Activated CD4-positive, alpha-beta T cell treated with anti-CD3 and anti-CD28 coated beads, Interleukin-2, amount 50 U/mL, for 48 hours (primary cell): ENCODE results near the gene SEMA4D.

Experiments used
- DNase-seq, 2 experiments: peaks; one replicate each; pipeline ENCODE4 v3.0.0-alpha.2; 2020

Gene SEMA4D

GRCh38 chr9:89527084-89527483, 29.2 kb upstream of the SEMA4D start:
- no peak for DNase-seq

DNA sequence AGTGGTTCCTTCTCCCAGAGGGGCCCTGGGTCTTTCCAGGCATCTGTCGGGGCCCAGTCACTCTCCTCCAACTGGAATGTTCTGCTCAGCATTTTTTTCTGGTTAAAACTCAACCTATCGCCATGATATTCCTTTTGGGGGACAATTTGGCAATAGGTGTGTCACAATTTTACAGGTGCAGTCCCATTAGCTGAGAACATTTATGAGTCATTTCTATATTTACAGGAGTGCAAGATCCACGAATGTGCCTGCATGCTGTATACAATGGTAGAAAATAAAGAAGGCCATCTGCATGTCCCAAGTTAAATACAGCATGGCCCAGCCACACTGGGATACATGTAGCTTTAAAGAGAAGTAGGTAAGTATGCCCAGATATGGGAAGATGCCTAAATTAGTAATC, 28.8 kb upstream of the SEMA4D start:
- no peak for DNase-seq

DNA sequence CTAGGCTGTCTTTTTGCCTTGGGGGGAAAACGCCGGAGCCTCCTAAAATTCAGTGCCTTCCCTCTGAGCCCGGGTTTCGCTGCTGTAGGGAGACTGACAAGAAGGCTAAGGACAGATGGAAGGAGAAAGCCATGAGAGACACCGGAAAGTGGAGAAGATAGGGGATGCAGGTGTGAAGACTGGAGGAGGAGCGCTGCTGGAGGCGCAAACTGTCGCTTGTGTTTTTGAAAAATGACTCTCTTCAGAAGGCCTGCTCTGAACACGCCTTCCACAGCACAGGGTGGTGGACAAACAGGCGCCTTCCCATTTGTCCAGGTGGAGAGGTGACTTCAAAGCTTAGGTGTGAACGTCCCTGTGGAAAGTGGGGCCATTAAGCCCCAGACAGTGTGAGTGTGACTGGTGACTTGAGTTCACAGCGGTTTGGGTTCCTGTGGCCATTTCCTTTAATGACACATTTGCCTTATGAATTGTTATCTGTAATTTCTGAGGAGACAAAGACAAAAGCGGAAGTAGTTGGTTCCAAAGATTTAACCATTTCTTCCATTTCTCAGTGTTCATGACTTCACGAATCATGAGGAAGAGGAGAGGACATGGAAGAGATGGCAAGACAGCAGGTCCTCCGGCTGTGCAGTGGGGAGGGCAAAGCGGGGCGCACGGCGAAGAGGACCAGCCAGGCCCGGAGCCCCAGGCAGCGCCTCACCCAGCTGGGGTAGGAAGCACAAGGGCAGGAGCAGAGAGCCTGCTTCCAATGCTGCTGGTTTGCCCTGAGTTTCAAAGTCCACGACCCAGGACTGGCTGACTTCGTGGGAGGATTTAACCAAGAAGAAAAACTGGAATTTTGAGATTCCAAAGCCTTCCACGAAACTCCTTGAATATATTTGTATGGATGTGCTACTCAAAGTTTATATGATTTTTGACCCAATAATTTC, 27.8 kb upstream of the SEMA4D start:
- no peak for DNase-seq

DNA sequence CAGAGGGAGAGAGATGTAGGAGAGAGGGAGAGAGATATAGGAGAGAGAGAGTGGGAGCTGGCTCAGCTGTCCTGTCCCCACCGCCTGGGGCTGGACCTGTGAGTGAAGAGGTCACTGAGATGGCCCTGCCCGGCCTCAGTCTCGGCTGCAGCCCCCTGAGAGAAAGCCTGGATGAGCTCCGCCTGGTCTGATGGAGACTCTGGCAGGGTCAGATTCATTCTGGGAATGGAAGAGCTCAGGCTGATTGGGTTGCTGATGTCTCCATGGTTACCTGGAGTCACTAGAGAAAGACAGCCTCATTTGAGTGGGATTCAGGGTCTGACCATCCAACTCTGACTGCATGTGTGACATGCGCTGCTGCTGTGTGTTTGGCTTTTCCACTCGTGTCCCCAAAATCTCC, 27.1 kb upstream of the SEMA4D start:
- DNase-seq = no peak

- DNase-seq = peak; percentile 35 to 52
Measured at GRCh38 chr9:89523948-89524347, 26.0 kb upstream of the SEMA4D start.

DNA sequence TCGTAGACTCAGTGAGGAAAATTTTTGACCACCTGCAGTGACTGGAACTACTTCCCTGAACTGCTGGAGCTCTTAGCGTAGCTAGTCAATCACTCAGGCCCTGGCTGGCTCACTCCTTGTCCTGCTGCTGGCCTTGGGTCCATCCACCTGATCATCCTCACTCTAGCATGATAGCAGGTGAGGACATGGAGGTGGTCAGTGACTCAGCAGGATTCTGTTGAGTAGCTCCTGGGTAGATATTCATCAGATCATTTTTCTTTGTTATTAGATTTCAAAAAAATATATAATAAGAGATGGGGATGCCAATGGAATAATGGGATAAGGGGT, 25.0 kb upstream of the SEMA4D start:
- no peak for DNase-seq

GRCh38 chr9:89522261-89522958, 24.5 kb upstream of the SEMA4D start:
- peak; percentile 65 to 74 for DNase-seq

- DNase-seq = no peak
Measured at GRCh38 chr9:89519366-89519805, 21.5 kb upstream of the SEMA4D start.

DNA sequence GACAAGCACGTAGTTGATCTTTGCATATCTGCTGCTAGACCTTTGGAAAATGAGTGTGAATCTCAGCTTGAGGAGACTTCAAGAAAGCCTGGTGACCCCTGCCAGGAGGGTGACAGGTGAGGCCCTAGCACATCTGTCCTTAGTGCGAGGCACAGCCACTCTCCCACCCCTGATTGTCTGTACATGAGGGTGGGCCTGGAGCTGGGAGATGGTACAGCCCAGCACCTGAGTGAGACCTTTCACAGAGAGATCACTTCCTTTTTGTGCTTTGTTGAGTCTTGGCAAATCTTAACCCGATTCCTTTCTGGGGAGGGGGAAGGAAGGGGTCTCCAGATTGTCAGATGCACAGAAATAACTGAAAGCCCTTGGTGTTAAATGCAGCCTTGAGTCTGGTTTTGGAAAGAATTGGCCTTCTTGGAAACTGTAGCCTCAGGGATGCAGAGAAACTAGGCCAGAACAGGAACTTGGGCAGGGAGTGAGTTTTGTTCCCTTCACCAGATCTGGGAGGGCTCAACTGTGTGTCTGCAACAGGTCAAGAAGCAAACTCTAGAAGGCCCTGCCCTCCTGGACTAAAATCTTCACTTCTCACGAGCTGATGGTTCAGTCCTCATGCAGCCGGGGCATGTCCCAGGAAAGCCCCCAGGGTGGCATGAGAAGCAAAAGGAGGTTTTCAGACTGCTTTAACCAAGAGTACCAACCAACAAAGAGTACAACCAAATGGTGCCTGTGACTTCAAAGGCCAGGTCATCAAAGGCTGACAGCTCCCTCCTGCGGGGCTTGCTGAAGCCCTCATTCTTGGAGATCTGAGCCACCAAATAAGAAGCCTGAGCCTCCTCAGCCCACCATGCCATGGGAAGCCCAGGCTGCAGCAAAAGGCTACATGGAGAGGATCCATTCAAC, 20.8 kb upstream of the SEMA4D start:
- no peak for DNase-seq

DNA sequence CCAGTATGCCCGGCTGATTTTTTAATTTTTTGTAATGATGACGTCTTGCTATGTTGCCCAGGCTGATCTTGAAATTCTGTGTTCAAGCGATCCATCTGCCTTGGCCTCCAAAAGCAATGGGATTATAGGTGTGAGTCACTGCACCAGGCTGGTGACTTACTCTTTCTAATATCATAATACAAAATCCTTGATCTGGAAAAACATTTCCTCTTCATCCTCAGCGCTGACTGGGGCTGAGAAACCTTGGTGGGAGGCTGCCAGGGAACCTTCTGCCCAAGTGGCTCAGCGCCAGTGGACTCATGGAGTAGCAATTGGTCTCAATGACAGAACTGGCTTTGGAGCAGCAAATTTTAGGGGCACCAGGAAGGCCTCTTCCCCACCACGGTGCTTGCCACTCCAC, 17.5 kb upstream of the SEMA4D start:
- no peak for DNase-seq

GRCh38 chr9:89514956-89515355, 17.0 kb upstream of the SEMA4D start:
- DNase-seq = no peak

GRCh38 chr9:89514337-89514736, 16.4 kb upstream of the SEMA4D start:
- DNase-seq = no peak

DNA sequence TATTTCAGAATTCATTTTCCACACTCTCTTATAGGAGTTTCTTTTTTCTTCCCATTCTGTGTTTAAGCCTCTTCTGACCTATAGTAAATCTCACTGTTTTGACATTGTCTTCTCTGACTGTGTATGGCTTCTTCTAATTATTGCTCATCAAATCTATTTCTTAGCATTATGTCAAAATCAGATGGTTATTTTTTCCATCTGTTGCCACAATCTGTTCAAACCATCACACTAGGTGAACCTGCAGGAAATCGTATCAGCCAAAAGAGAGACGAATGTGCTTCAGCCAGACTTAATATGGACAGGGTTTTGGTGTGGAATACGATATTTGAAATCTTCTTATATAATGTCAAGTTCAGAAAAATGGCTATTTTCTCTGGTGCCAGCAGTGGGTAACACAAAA, 15.9 kb upstream of the SEMA4D start:
- no peak for DNase-seq

DNA sequence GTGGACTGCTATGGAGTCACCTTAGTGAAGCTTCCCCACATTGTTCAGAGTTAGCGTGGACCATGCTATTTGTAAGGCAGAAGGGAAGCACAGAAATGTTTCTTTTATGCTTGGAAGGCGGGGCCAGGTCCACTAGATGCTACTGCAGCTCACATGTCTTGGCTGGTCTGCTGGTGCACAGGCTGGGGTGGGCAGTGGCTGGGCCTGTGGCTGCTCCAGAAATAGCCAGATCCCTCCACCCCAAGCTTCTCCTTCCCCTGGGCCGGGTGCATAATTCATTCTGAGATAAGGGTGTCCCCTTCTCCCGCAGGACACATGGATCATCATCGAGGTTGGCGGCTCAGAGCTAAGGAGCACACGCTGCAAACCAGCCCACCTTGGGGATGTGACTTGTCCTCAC, 14.5 kb upstream of the SEMA4D start:
- DNase-seq = no peak

- DNase-seq = no peak
Measured at GRCh38 chr9:89508951-89509615, 11.2 kb upstream of the SEMA4D start.

DNA sequence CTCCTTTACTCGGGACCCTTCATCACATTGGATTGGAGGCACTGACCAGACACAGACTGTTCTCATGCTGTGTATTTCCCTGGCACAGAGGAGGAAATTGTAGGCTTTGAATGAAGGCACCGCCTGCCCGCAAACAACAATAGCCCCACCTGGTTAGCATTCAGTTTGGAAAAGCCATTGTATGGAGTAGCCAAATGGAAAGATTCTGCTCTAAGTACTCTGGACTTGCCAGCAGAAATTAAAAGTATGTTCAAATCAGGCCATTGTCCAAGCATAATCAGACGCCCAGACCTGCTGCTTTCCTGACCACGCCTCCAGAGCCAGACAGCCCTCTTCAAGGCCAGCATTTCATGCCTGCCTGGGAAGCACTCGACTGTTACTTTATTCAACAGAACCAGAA, 8.0 kb upstream of the SEMA4D start:
- DNase-seq = no peak

GRCh38 chr9:89505048-89505447, 7.1 kb upstream of the SEMA4D start:
- DNase-seq = no peak

DNA sequence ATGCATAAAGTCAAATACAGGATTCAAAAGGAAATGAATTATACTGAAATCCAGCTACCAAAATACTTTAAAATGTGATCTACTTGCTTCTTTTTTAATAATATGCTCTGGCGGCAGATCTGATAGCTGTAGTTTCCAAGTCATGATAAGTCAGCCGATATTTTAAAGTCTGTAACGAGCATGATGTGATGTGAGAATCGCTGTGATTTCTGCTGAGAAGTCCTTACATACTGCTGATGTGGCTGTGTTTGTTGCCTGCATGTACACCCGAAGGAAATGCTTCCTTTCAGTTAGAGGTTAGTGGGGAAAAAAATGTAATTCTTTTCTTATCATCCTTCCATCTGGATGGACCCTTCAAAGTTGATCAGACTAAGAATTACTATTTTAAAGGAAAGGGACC, 4.8 kb upstream of the SEMA4D start:
- DNase-seq = no peak

DNA sequence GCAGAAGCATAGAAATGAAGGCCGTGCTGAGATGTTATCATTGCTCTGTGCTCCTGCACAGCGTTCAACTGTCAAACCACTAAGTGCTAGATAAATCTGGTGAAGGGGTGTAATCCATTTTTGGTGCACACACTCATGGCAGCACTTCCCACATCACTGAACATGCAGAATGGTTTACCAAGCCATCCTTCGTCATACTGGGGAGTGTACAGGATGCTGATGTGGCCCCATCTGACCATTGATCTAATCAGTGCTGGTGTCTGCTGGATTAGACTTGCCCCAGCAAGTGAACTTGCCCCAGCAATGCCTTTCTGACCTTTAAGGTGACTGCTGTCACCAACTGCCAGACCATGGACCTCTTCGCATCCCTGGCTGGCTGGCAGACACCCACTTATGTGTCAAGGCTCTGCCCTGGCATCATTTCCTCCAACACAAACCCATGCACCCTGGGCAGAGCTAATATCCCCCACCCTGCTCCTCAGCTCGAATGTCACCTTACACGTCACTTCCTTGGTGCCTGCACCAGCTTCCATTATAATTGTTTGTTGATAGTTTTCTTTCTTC, 4.2 kb upstream of the SEMA4D start:
- no peak for DNase-seq

GRCh38 chr9:89501311-89501898, 3.5 kb upstream of the SEMA4D start:
- DNase-seq = no peak

GRCh38 chr9:89500008-89500407, 2.1 kb upstream of the SEMA4D start:
- no peak for DNase-seq
